Adrenal gland (tissue), 5 donors: ENCODE measurements around the gene SPR.

Source experiments
- POLR2A ChIP-seq, 2 donors: fragments of 450-650 bp; IDR thresholded peaks; one replicate each; pipeline ENCODE4 v1.6.1; 2017; ENCODE audit warnings: antibody characterized with exemption in 2 of 2, mild to moderate bottlenecking in 2 of 2, moderate library complexity in 1 of 2
- TF ChIP-seq, protein P1 (sequence below), 6 experiments: fragments of 450-650 bp in 4 of 6; fragments of 200-600 bp in 2 of 6; sonication (generic) in 1 of 6; IDR thresholded peaks; 1 replicate in 5 of 6; 2 replicates in 1 of 6; pipeline versions ENCODE4 v1.5.1 to v1.8.0; 2016 to 2021; ENCODE audit warnings: antibody characterized with exemption in 6 of 6, mild to moderate bottlenecking in 2 of 6, moderate library complexity in 1 of 6
- donor health status: DM: no; HTN: no; CAD: no.

DNA sequence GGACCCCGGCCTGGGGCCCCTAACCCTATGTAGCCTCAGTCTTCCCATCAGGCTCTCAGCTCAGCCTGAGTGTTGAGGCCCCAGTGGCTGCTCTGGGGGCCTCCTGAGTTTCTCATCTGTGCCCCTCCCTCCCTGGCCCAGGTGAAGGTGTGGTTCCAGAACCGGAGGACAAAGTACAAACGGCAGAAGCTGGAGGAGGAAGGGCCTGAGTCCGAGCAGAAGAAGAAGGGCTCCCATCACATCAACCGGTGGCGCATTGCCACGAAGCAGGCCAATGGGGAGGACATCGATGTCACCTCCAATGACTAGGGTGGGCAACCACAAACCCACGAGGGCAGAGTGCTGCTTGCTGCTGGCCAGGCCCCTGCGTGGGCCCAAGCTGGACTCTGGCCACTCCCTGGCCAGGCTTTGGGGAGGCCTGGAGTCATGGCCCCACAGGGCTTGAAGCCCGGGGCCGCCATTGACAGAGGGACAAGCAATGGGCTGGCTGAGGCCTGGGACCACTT is 46.5 kb downstream of the SPR start:
- TF ChIP-seq, protein P1, sequence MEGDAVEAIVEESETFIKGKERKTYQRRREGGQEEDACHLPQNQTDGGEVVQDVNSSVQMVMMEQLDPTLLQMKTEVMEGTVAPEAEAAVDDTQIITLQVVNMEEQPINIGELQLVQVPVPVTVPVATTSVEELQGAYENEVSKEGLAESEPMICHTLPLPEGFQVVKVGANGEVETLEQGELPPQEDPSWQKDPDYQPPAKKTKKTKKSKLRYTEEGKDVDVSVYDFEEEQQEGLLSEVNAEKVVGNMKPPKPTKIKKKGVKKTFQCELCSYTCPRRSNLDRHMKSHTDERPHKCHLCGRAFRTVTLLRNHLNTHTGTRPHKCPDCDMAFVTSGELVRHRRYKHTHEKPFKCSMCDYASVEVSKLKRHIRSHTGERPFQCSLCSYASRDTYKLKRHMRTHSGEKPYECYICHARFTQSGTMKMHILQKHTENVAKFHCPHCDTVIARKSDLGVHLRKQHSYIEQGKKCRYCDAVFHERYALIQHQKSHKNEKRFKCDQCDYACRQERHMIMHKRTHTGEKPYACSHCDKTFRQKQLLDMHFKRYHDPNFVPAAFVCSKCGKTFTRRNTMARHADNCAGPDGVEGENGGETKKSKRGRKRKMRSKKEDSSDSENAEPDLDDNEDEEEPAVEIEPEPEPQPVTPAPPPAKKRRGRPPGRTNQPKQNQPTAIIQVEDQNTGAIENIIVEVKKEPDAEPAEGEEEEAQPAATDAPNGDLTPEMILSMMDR (IDR thresholded peaks at IDR 0.05): no peak
- no peak for TF ChIP-seq POLR2A (IDR thresholded peaks at IDR 0.05)
